Measurements from ENCODE around the gene IL32. TPM values are rescaled to one million over a fixed set of nuclear protein-coding genes. Genes with fewer than 3 reads are reported as not detected.

The IL32 gene
- polyA plus RNA-seq, 1 experiment, result 30.3 TPM

DNA sequence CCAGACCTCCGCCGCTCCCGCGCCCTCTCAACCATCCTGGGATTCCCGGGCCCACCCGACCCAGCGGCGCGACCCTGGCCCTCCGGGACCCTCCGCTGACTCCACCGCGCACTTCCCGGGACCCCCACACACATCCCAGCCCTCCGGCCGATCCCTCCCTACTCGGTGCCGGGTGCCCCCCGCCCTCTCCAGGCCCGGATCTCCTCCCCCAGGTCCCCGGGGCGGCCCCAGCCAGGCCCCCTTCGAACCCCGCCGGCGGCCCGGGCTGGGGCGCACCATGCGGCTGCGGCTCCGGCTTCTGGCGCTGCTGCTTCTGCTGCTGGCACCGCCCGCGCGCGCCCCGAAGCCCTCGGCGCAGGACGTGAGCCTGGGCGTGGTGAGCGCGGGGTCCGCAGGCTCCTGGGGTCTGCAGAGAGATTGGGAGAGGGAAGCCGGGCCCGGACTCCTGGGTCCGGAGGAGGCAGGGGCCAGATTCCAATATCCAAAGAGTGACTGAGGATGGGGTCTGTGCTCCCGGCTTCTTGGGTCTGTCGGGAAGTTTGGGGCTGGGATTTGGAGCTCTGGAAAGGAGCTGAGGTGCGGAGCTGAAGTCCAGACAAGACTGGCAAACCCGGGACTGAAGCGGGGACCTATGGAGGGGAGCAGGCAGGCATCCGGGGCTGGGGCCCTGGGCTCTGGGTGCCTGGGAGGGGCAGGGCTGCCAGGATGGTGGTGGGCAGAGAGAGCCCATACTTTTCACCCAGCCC, 18.6 kb upstream of the IL32 start:
- Histone ChIP-seq H3K27me3 (ENCODE audit: control insufficient read depth, insufficient read depth, low read length) (peaks cover 62% of the 10 kb centered on the region), H3K9me3 (ENCODE audit: control insufficient read depth, insufficient read depth, low read length) (no peaks in the 10 kb centered on the region; the same call in 1 of the 2 replicates), H3K4me3 (ENCODE audit: low read depth, low read length) (no peak overlapping the region), H3K27ac (ENCODE audit: low read depth, low read length) (no peak overlapping the region)
- no peak for DNase-seq (ENCODE audit: low read depth, low spot score)
- ChIA-PET POLR2A (interaction anchor here (1.7 kb wide), 1 partner anchor 104 kb away, joined by 4 read pairs; no protein-coding TSS in a partner anchor), CTCF (interaction anchor here (3.4 kb wide), 1 partner anchor 15 kb away, joined by 26 read pairs; no protein-coding TSS in a partner anchor)
- TF ChIP-seq CTCF (IDR thresholded peaks at IDR 0.05; ENCODE audit: low read depth, low read length), result no peak

- Histone ChIP-seq H3K9me3 (ENCODE audit: control insufficient read depth, insufficient read depth, low read length) (no peaks in the 10 kb centered on the region; the same call in 1 of the 2 replicates), H3K4me3 (ENCODE audit: low read depth, low read length) (no peak overlapping the region), H3K27ac (ENCODE audit: low read depth, low read length) (no peak overlapping the region), H3K27me3 (ENCODE audit: control insufficient read depth, insufficient read depth, low read length) (peaks cover 62% of the 10 kb centered on the region)
- no peak for TF ChIP-seq CTCF (IDR thresholded peaks at IDR 0.05; ENCODE audit: low read depth, low read length)
- DNase-seq (ENCODE audit: low read depth, low spot score), result no peak
- ChIA-PET CTCF (interaction anchor here (1.4 to 3.4 kb wide), 2 partner anchors 11 to 15 kb away, joined by 7 to 26 read pairs; no protein-coding TSS in a partner anchor), POLR2A (interaction anchor here (0.9 to 1.7 kb wide), 2 partner anchors 18 to 103 kb away, joined by 4 to 5 read pairs; partner anchors contain the start of gene IL32)
Measured at GRCh38 chr16:3047387-3047720, 18.1 kb upstream of the IL32 start.

- ChIA-PET POLR2A (no interaction called here), CTCF (interaction anchor here (3.4 kb wide), 1 partner anchor 18 kb away, joined by 26 read pairs; no protein-coding TSS in a partner anchor)
- H3K4me3 ChIP-seq (ENCODE audit: low read depth, low read length), result no peak overlapping the region
- H3K27ac ChIP-seq (ENCODE audit: low read depth, low read length), result no peak overlapping the region
- no peaks in the 10 kb centered on the region; the same call in 1 of the 2 replicates for H3K9me3 ChIP-seq (ENCODE audit: control insufficient read depth, insufficient read depth, low read length)
- no peak for DNase-seq (ENCODE audit: low read depth, low spot score)
- peaks cover 53% of the 10 kb centered on the region for H3K27me3 ChIP-seq (ENCODE audit: control insufficient read depth, insufficient read depth, low read length)
- no peak for TF ChIP-seq CTCF (IDR thresholded peaks at IDR 0.05; ENCODE audit: low read depth, low read length)
Measured at GRCh38 chr16:3049921-3050481, 15.4 kb upstream of the IL32 start.

GRCh38 chr16:3050487-3050886, 15.0 kb upstream of the IL32 start:
- peaks cover 51% of the 10 kb centered on the region for H3K27me3 ChIP-seq (ENCODE audit: control insufficient read depth, insufficient read depth, low read length)
- no peaks in the 10 kb centered on the region; the same call in 1 of the 2 replicates for H3K9me3 ChIP-seq (ENCODE audit: control insufficient read depth, insufficient read depth, low read length)
- no peak overlapping the region for H3K4me3 ChIP-seq (ENCODE audit: low read depth, low read length)
- ChIA-PET CTCF (no interaction called here), POLR2A (no interaction called here)
- DNase-seq (ENCODE audit: low read depth, low spot score), result no peak
- no peak overlapping the region for H3K27ac ChIP-seq (ENCODE audit: low read depth, low read length)
- no peak for TF ChIP-seq CTCF (IDR thresholded peaks at IDR 0.05; ENCODE audit: low read depth, low read length)

GRCh38 chr16:3051009-3051408, 14.4 kb upstream of the IL32 start:
- CTCF ChIA-PET, result interaction anchor here (1.0 to 1.2 kb wide), 2 partner anchors 11 to 23 kb away, joined by 3 read pairs; no protein-coding TSS in a partner anchor
- POLR2A ChIA-PET, result no interaction called here
- H3K27ac ChIP-seq (ENCODE audit: low read depth, low read length), result no peak overlapping the region

More at GRCh38 chr16:3051009-3051408, 14.4 kb upstream of the IL32 start:
- Histone ChIP-seq H3K27me3 (ENCODE audit: control insufficient read depth, insufficient read depth, low read length) (peaks cover 46% of the 10 kb centered on the region), H3K4me3 (ENCODE audit: low read depth, low read length) (no peak overlapping the region), H3K9me3 (ENCODE audit: control insufficient read depth, insufficient read depth, low read length) (no peaks in the 10 kb centered on the region; the same call in 1 of the 2 replicates)
- no peak for DNase-seq (ENCODE audit: low read depth, low spot score)
- no peak for TF ChIP-seq CTCF (IDR thresholded peaks at IDR 0.05; ENCODE audit: low read depth, low read length)
